GDM1 (cell line): ENCODE measurements around the gene TRAPPC11.

Experiments
- DNase-seq: peaks from one replicate; lab custom pipeline; 2025; lab: John Stamatoyannopoulos, UW

Gene TRAPPC11

GRCh38 chr4:183637461-183637860 is 21.6 kb upstream of the TRAPPC11 start:
- DNase-seq = no peak

- DNase-seq = no peak
Measured at GRCh38 chr4:183638436-183638835, 20.7 kb upstream of the TRAPPC11 start.

GRCh38 chr4:183639291-183639690 is 19.8 kb upstream of the TRAPPC11 start:
- DNase-seq = no peak

GRCh38 chr4:183645326-183645725 is 13.8 kb upstream of the TRAPPC11 start:
- no peak for DNase-seq

- no peak for DNase-seq
Measured at GRCh38 chr4:183657564-183657963, 1.5 kb upstream of the TRAPPC11 start.

- DNase-seq = no peak
Measured at GRCh38 chr4:183658362-183659028, 598 bp upstream of the TRAPPC11 start.

GRCh38 chr4:183659872-183660242 is 764 bp downstream of the TRAPPC11 start:
- DNase-seq = no peak

GRCh38 chr4:183666088-183666487 is 7.0 kb downstream of the TRAPPC11 start:
- DNase-seq = no peak

- DNase-seq = no peak
Measured at GRCh38 chr4:183670251-183670650, 11.2 kb downstream of the TRAPPC11 start.

- DNase-seq = no peak
Measured at GRCh38 chr4:183670960-183671555, 12.0 kb downstream of the TRAPPC11 start.

- no peak for DNase-seq
Measured at GRCh38 chr4:183674153-183674552, 15.1 kb downstream of the TRAPPC11 start.

- DNase-seq = no peak
Measured at GRCh38 chr4:183675625-183676024, 16.5 kb downstream of the TRAPPC11 start.

- no peak for DNase-seq
Measured at GRCh38 chr4:183681119-183681518, 22.0 kb downstream of the TRAPPC11 start.

GRCh38 chr4:183686461-183686860 is 27.4 kb downstream of the TRAPPC11 start:
- no peak for DNase-seq

GRCh38 chr4:183688216-183688615 is 29.1 kb downstream of the TRAPPC11 start:
- no peak for DNase-seq

- no peak for DNase-seq
Measured at GRCh38 chr4:183691006-183691405, 31.9 kb downstream of the TRAPPC11 start.

GRCh38 chr4:183691897-183692296 is 32.8 kb downstream of the TRAPPC11 start:
- DNase-seq = no peak

GRCh38 chr4:183698909-183699308 is 39.8 kb downstream of the TRAPPC11 start:
- no peak for DNase-seq

- no peak for DNase-seq
Measured at GRCh38 chr4:183700407-183700806, 41.3 kb downstream of the TRAPPC11 start.

GRCh38 chr4:183702492-183702891 is 43.4 kb downstream of the TRAPPC11 start:
- DNase-seq = no peak

- DNase-seq = no peak
Measured at GRCh38 chr4:183714626-183715025, 55.5 kb downstream of the TRAPPC11 start.

GRCh38 chr4:183716302-183716701 is 57.2 kb downstream of the TRAPPC11 start:
- no peak for DNase-seq

GRCh38 chr4:183718876-183719275 is 59.8 kb downstream of the TRAPPC11 start:
- no peak for DNase-seq
